NCI-H1105 (cell line): ENCODE measurements around the gene MMP19.
"Not testable (repeated sequence)": the region's sequence is repeated elsewhere in the genome, so short reads cannot be mapped to it uniquely, and the experiment has no call there.

ENCODE experiments used
- DNase-seq: peaks from one replicate; lab custom pipeline; 2025; lab: John Stamatoyannopoulos, UW

MMP19 gene

GRCh38 chr12:55844961-55845360, 2.2 kb upstream of the MMP19 start:
- DNase-seq: no peak

- DNase-seq: no peak
These were observed 695 bp upstream of the MMP19 start for GRCh38 chr12:55843431-55843830.

GRCh38 chr12:55840581-55841351, 2.0 kb downstream of the MMP19 start:
- no peak for DNase-seq

- no peak for DNase-seq
These were observed 3.2 kb downstream of the MMP19 start for GRCh38 chr12:55839345-55840140.

GRCh38 chr12:55838361-55838760, 4.4 kb downstream of the MMP19 start:
- no peak for DNase-seq

GRCh38 chr12:55834400-55834799, 8.3 kb downstream of the MMP19 start:
- DNase-seq: not testable (repeated sequence)

GRCh38 chr12:55833056-55833455, 9.7 kb downstream of the MMP19 start:
- no peak for DNase-seq

GRCh38 chr12:55831447-55831815, 11.3 kb downstream of the MMP19 start:
- DNase-seq: no peak

GRCh38 chr12:55830601-55831446, 11.9 kb downstream of the MMP19 start:
- DNase-seq: peak; percentile 29

- DNase-seq: no peak
These were observed 12.7 kb downstream of the MMP19 start for GRCh38 chr12:55829967-55830600.

- DNase-seq: no peak
These were observed 14.4 kb downstream of the MMP19 start for GRCh38 chr12:55828357-55828756.

- no peak for DNase-seq
These were observed 14.9 kb downstream of the MMP19 start for GRCh38 chr12:55827806-55828205.

GRCh38 chr12:55824726-55825125, 18.0 kb downstream of the MMP19 start:
- no peak for DNase-seq

GRCh38 chr12:55823419-55823818, 19.3 kb downstream of the MMP19 start:
- no peak for DNase-seq

GRCh38 chr12:55822228-55822627, 20.5 kb downstream of the MMP19 start:
- no peak for DNase-seq

- DNase-seq: no peak
These were observed 22.1 kb downstream of the MMP19 start for GRCh38 chr12:55820679-55821078.

GRCh38 chr12:55818886-55819285, 23.9 kb downstream of the MMP19 start:
- DNase-seq: no peak

- no peak for DNase-seq
These were observed 24.5 kb downstream of the MMP19 start for GRCh38 chr12:55818140-55818728.

- DNase-seq: peak; percentile 93
These were observed 25.2 kb downstream of the MMP19 start, which contains the start of the genes ORMDL2 and SARNP for GRCh38 chr12:55817345-55818139. Gene ORMDL2, plus strand, starts transcription at chr12:55818041. Its CDS starts 959 bp downstream, at chr12:55819000. Gene SARNP, minus strand, starts transcription at chr12:55817724. Its CDS starts 23 bp downstream, at chr12:55817701.

- no peak for DNase-seq
These were observed 25.8 kb downstream of the MMP19 start for GRCh38 chr12:55816881-55817344.
